COR-L47 (cell line): ENCODE results near the gene TAF4.

ENCODE experiments used
- DNase-seq: peaks from one replicate; lab custom pipeline; 2025; lab: John Stamatoyannopoulos, UW

Gene TAF4

DNA sequence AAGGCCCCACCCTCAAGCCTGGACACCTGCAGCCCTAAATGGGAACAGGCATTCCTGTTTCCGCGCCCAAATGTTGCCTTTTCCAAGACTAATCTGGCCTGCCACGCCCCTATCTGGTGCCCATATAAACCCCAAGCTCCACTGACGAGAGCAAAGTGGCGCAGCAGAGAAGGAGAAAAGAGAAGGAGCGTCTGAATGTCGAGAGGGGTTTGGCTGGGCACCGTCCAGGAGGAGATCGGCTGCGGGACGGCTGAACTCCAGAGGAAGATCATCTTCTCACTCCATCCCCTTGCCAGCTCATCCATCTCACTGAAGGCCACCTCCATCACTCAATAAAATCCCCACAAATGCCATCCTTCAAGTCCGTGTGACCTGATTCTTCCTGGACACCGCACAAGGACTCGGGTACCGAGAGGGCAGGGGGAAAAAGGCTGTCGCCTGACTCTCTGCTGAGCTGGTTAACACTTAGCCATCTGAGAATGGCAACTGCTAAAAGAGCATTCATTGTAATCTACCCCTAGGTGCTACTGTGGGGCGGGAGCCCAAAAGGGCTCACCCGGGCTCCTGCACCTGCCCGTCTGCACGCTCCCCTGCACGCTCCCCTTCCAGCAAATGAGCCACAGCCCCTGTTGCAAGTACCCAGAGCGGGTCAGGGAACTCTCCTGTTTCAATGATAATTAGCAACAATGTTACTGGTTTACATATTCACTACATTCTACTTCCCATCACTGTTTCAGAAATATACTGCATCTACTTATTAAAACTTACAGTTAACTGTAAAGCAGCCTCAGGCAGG is 23.5 kb downstream of the TAF4 start:
- no peak for DNase-seq

DNA sequence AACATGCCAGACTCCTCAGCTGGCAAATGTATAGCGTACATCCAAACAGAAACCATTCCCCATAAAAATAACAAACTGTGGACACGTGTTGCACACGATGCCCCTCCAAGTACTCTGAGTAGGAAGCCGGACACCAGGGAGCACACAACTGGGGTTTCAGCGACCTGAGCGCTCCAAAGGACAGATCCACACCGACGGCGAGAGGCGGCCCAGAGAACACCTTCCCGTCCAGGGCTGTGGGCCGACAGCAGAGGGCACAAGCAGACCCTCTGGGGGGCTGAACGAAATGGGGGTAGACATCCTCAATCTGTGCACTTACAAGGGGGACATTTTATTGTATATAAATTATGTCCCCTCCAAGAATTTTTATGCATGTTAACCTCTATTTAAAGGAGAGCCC is 24.7 kb downstream of the TAF4 start:
- no peak for DNase-seq

DNA sequence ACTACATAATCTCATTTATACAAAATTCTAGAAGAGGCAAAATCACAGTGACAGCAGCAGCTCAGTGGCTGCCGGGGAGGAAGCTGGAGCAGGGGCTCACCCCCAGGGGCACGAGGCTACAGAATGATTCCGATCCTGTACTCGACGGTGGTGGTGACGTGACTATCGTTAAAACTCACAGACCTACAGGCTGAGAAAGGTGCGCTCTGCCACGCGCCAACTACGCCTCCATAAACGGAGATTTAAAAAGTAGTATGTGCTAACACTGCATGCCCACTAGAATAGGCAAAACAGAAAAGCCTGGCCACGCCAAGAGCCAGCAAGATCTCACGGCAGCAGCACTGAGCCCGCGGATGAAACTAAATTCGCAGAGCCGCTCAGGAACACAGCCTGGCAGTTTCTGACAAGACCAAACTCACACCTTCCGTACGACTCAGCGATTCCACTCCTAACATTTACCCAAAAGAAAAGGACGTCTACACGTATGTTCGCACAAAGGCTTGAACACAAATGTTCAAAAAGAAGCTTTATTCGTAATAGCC is 25.2 kb downstream of the TAF4 start:
- no peak for DNase-seq

DNA sequence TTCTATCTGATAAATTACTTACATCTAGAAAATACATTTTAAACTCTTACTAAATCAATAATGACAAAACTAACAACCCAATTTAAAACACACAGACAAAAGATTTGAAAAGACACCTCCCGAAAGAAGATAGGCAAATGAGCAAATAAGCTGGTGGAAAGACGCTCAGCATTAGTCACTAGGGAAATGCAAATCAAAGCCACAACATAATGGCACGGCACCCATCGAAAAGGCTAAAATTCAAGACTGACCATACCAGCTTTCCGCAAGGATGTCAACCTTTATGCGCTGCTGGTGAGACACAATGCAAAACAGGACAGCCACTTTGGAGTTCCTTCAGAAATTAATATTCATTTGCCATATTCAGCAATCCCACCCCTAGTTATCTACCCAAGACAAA is 25.9 kb downstream of the TAF4 start:
- DNase-seq = no peak

DNA sequence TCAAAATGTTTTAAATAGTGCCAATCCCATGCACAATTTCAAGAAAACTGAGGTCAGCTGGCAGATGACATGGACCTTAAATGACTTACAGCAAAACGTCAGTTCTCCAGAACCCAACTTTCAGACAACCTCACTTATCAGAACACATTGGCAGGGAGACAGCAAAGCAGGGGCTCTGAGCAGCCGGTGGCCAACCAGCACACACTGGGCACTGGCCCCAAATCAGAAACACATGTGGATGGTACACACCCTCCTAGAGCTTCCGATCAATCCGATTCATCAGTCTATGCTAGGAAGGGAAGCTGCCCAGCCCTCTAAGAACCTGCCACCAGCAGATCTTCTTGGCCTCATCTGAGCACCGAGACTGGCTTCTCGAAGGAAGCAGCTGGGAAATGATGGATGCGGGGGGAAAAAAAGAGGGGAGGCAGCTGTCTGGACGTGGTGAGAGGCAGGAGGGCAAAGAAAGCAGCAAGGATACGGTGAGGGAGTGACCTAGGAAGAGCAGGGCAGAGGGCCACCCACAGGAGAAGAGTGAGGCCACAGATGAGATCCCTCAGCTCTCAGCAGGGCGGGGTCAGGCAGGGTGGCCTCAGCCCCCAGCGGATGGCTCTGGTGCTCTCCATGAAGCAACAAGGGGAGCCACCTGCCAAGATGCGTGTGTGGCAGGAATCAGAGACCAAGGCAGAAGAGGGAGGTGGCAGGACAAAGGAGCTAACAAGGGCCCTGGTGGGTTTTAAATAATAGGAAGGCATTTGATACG is 32.9 kb downstream of the TAF4 start:
- DNase-seq = no peak

DNA sequence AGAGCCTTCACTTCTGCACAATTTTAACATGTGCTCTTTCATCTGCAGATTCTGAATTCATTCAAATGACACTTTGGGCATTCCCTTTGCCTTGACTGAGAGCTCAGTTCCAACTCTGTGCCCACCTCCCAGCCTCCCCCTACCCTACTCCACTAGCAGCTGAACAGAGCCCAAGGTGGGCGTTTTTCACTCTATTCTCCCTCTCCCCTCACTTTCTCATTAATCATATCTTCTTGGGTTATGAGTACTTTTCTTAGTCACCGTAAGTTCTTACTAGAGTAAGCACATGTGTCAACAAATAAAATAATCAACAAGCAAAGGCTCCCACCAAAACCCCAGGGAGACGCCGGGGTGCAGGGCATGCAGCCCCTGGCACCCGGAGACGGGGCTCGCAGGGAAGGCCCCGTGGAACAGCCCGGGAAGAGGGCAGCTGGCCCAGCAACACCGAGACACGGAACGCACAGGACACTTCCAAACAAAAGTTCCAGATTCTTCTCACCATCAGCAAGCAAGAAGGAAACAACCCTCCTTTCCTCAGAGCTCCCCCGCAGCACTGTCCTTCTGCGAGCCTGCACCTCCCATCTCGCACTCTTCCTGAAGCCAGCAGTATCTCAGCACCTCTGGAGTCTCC is 34.1 kb downstream of the TAF4 start:
- no peak for DNase-seq

DNA sequence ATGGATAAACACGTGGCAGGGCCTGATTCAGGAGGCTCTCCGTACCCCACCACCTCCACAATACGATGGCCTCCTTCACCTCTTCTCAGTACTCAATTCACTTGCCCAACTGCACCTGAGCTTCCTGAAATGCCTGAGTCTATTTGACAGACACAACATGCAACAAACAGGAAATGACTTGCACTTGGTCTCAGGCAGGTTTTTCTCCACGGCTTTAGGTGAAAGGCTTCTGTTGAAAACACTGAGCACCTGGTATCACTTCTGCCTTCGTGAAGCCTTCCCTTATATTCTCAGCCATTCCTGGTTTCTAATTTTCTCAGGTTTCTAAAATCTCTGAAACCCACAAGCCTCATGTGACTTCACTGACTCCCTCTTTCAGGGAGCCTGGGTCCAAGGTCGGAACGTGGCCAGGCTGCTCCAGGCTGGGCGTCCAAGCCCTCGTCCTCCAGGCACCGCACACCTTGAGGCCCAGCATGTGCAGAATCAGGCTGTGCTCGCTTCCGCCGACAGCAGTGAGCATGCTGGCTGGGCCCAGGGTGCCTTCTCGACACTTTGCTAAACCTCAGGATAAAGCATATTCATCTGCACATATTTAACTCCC is 34.7 kb downstream of the TAF4 start:
- DNase-seq = no peak

DNA sequence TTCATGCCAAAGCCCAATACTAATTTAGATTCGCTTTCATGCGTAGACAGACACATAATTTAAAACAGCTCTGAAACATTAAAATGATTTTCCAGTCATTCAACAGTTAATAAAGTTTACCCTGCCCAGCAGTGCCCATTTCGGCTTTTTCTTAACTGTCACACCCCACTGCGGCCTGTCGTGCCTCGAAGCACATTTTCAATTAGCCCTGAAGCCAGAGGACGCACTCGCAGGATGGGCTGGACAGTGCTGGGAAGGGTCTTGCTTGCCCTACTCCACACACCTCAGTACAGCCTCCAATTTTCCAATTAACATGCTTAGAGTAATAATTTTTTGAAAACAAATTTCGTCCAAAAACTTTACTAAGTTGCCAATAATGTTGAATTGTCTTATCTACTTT is 35.3 kb downstream of the TAF4 start:
- no peak for DNase-seq

DNA sequence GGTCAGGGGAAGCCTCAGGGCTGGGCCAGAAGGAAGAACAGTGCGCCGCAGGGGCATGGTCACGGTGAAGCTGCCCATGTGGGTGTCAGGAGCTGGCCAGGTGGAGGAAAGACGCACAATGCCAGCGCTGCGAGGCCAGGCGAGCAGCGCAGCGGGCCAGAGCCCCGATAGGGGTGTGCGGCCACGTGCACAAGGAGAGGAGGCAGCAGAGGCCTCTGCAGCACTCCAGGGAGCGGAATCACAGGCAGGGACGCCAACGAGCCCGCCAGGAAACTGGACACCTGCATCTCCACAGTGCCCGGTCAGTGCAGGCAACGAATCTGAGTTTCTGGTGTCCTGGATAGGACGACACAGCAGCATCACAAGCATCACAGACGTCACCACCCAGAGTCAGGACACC is 35.7 kb downstream of the TAF4 start:
- DNase-seq = no peak

DNA sequence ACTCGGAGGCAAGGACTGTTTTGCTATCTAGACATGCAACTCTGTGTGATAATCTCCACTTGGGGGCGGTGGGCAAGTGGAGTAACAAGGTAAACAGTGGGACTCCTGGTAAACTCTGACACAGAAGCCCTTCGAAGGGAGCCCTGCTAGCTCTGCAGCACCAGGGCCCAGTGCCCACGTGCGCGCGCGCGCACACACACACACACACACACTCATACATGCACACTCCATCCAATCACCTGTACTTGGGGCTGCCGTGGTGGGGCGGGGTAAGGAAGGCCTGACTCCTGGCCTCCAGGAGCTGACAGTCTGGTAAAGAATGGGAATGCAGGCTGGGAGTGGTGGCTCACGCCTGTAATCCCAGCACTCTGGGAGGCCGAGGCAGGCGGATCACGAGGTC is 36.4 kb downstream of the TAF4 start:
- no peak for DNase-seq

DNA sequence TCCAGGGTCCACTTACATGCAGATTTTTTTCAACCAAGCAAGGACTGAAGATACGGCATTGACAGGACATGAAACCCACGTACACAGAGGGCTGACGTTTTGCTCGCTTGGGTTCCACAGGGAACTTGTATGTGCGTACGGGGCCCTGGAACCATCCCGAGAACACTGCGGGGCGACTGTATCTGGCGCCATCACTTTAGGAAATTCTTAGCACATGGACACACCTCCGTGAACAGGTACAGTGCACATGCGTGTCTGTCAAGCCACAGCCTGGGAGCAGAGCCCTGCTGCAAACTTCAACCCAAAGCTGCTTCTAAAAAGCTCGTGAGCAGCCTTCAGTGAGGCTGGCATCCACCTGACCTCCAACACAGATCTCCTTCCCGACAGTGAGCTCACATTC is 37.3 kb downstream of the TAF4 start:
- no peak for DNase-seq

DNA sequence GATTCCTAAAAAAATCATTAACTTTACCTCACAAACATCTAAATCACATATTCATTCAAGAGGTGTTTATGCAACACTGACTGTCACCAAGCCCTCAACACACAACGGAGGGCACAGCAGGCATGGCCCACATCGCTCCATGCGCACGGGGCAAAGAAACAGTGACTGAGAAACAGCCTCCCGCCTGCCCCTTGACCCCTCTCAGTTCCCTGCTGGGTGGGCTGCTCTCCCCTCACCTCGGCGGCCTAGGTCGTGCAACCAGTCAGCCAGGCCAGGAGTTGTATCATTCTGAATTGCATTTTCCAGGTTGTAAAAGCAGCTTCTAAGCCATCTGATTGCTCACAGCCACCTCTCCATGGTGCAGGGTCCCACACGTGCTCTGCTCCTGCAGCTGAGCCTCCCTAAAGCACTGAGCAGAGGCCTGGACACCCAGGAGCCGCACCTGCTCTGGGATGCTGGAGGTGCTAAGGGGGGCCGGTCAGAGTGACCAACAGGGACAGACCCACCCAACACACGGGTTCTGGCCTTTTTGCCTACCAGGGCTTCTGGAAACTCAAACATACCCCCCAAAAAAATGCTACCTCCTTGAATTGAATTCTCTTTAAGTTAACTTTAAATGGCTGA is 37.9 kb downstream of the TAF4 start:
- DNase-seq = no peak

DNA sequence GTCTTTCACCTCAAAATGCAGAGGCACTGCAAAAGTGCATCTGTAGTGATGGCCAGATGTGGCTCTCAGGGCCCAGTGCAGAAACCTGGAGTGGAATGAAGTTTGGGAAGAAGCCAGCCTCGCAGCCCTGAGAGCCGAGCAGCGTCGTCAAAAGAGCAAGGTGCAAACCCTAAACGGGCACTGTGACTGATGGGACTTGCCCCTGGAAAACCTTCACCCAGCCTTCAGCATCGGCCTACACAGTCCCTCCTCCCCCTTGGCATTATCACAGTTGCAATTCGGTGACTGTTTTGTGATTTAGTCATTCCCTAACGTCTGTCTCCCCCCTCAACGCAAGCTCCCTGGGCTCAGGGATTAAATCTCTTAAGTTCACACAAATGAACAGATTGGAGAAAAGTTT is 38.6 kb downstream of the TAF4 start:
- DNase-seq = no peak

DNA sequence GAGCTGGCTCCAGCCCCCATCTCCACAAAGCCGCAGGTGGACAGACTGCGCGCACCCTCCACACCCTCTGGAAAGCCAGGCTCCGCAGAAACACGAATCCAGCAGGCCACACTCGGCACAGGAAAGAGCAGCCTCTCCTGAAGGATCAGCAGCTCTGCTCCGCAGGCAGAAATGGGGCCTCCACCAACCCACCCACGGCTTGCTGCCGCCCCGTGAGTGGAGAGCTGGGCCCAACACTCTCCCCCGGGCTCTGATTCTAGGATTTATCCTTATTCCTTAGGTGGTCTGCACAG is 39.2 kb downstream of the TAF4 start:
- DNase-seq = no peak

DNA sequence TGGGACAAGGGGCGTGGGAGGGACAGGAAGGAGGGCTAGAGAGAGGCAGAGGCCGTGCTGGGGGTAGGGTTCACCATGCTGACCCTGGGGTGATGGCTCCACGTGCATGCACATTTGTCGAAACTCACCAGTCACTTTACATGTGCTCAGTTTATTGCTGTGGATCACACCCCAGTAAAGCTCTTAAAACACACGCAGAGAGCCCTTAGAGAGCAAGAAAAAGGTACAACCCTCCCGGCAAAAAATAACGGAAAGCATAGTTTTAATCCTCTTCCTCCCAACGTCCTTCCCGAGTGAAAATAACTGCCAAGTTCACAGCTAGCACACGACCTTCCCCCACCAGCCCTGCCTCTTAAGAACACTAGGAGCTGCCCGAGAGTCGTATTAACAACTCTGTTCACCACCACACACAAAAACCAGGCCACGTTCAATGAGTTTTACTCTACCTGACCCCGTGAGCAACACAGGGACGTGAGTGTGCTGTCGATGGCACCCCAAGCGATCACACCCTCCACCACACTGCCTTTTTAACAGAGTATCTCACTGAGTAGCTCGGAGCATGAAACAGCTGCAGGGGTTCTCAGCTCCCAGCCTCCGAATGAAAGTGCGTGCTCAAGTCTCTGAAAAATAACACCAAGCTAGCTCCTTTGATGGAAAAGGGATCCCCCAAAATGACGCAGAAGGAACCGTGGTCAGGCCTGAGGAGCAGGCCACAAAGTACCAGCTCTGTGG is 39.7 kb downstream of the TAF4 start:
- DNase-seq = no peak

DNA sequence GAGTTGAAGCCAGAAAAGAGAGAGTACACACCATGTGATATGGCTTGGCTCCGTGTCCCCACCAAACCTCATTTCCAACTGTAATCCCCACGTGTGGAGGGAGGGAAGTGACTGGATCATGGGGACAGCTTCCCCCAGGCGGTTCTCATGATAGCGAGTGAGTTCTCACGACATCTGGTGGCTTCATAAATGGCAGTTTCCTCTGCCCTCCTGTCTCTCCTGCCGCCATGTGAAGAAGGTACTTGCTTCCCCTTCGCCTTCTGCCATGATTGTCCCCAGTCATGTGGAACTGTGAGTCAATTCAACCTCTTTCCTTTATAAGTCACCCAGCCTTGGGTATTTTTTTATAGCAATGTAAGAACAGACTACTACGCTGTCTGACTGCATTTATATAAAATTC is 40.3 kb downstream of the TAF4 start:
- no peak for DNase-seq

DNA sequence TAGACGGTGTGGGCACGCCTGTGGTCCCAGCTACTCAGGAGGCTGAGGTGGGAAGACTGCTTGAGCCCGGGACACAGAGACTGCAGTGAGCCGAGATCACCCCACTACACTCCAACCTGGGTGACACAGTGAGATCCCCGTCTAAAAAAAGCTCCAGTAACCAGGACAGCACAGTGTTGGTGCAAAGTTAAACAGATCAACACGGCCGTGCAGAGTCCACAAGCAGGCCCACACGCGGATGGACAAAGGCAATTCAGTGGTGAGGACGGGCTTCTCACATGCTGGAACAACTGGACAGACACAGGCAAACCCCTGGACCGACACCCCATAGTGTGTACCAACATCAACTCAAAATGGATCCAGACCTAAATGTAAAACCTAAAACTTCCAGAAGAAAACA is 41.7 kb downstream of the TAF4 start:
- no peak for DNase-seq

DNA sequence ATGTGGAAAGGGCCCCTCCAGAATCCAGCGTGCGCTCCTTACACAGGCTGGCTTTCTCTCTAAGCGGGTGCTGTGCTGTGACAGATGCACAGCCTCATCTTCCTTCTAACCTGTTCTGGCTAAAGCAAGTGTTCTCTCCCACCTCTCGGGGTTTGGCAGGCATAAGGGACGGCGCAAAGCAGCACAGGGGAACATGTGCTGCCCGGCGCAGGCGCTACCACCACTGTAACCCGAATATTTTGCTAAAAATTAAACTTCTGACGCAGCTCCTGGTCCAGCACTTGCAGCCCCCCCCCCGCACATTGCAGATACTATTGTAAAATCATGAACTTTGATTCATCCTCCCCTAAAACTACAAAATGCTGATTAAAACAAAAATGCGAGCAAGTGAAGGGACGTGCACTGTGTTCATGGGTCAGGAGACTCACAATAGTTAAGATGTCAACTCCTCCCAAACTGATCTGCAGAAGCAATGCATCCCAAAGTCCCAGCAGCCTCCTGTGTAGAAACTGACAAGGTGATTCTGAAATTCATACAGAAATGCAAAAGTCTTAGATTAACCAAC is 43.0 kb downstream of the TAF4 start:
- DNase-seq = no peak

DNA sequence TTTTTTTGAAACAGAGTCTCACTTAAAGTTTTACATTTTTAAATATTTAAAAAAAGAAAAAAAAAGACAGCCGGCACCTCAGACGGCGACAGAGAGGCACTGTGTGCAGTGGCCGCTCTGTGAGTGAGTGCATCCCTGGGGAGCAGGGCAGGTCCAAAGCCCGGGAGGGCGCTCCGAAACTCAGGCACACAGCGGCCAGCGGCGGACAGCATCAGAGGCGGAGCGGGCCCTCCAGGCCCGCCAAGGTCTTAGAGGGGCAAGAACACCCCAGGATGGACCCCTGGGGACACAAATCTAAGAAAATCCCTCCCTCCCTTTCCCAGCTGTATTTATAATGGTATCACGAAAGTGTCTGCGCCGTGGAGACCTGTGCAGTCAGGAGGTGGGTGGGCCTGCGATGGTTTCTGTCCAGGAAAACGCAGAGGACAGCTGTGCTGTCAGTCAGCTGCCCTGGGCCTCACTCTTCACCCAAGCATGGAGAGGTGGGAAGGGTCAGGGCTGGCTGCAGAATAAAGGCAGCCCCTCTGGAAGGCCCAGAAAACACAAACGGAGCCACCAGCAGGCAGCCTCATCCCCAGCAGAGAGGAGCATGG is 43.8 kb downstream of the TAF4 start:
- DNase-seq = no peak

DNA sequence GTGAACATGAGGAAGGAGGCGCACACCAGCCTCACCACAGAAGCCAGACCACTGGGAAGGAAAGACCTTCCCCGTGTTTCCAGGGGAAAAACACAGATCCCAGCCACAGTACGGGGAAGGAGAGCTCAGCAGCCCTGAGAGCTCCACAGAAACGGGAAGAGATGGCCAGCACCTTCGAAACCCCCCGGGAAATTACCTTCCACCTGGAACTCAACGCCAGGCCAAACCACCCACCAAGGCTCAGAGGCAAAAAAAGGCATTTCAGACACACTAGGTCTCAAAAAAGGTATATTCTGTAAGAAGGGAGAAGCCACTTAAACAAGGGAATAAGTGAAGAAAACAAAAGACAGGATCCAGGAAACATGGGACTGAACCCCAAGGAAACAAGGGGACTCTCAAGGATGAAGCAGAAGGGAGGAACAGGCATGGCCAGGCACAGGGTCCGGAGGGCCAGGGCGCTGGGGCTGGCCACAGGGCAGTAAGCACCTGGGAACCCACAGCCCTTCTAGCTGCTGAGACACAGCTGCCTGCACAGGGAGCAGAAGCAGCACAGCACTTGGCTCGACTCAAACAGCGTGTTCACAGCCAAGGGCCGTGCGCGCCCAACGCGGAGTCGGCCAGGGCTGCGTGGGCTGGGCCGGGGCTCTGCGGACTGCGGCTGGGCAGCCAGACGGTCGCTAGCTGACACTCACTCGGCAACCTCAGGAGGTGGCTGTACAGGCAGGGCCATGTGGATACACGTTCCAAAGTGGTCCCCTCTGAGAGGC is 44.6 kb downstream of the TAF4 start:
- DNase-seq = no peak
